Measurements from ENCODE around the gene PDZRN3. TPM values are rescaled to one million over a fixed set of nuclear protein-coding genes. Genes with fewer than 3 reads are reported as not detected.

Gene PDZRN3
- polyA plus RNA-seq, 1 of the 3 experiments (the other 2 are of a cell fraction): 10.3 TPM

DNA sequence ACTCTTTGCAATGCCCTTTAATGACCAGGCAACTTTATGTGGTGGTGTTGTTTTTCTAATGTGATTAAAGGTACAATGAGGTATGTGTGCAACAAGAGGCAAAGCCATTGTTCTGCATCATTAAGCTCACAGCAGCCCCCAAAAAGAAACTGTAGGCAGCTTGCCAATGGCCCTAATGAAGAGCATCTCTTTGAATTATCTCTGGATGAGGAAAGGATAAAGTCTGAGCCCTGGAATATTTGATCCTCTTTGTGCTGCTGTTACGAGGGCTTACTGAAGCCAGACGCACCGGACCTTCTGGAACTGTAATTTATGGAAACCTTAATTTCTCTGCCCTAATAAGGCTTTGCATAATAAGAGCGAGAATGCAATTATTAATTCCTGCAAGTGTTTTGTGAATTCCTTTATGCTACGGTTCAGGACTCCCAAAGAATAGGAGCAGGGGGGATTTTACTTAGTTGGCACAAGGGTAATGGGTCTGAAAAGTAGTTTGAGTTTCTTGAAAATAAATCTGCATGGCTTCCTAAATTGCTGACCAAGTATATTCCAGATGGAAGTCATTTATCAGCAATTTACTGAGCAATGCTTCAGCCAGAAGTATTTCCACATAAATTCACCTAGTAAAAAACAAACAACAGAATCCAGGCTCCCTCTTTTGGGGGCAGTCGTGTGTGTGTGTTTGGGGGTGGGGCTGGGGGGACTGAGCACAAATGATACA is 193.4 kb downstream of the PDZRN3 start:
- Histone ChIP-seq H3K9me3 (no peaks in the 10 kb centered on the region), H3K9ac (no peak overlapping the region), H3K79me2 (ENCODE audit: insufficient read depth) (peaks cover 21% of the 10 kb centered on the region; the same call in 1 of the 2 replicates), H4K20me1 (ENCODE audit: insufficient read depth) (peaks cover 99% of the 10 kb centered on the region), H3K4me2 (no peak overlapping the region), H3K36me3 (replicated peaks in 1 of 2; ENCODE audit: control insufficient read depth in 1 of 2, insufficient read depth in 2 of 2, low read length in 1 of 2) (no peaks in the 10 kb centered on the region), H2AFZ (ENCODE audit: low read depth) (no peak overlapping the region), H3K27ac (ENCODE audit: low read depth in 2 of 2, low read length in 1 of 2) (peak overlapping the region in 1 of 2 experiments; percentile 94; a peak in 2 of 4 replicates), H3F3A (replicated peaks; ENCODE audit: insufficient read depth) (no peaks in the 10 kb centered on the region), H3K27me3 (ENCODE audit: insufficient read depth) (no peaks in the 10 kb centered on the region), H3K9me2 (no peaks in the 10 kb centered on the region), H3K4me1 (ENCODE audit: control insufficient read depth in 1 of 2, insufficient read depth in 2 of 2, low read depth in 1 of 2, low read length in 1 of 2) (peaks cover 0 to 59% of the 10 kb centered on the region in 2 experiments; a peak in 2 of 4 replicates), H3K4me3 (ENCODE audit: low read depth in 2 of 2, low read length in 1 of 2) (peak overlapping the region in 1 of 2 experiments; percentile 38; a peak in 1 of 4 replicates)
- peak; percentile 86 for TF ChIP-seq FOXJ3 (CRISPR knock-in tag; IDR thresholded peaks at IDR 0.05)
- peak; percentile 45 for TF ChIP-seq RAD21 (IDR thresholded peaks at IDR 0.05; ENCODE audit: low read length)
- TF ChIP-seq CHD2 (IDR thresholded peaks at IDR 0.05; ENCODE audit: low read length, partially characterized antibody): no peak
- TF ChIP-seq MEF2A (IDR thresholded peaks at IDR 0.05; ENCODE audit: borderline replicate concordance, low read depth): no peak
- TF ChIP-seq SMC3 (IDR thresholded peaks at IDR 0.05; ENCODE audit: low read depth, low read length): peak; percentile 8; the same call in 1 of the 2 replicates
- peak; percentile 82 for TF ChIP-seq GATA2 (CRISPR knock-in tag; IDR thresholded peaks at IDR 0.05)
- TF ChIP-seq, protein P1, sequence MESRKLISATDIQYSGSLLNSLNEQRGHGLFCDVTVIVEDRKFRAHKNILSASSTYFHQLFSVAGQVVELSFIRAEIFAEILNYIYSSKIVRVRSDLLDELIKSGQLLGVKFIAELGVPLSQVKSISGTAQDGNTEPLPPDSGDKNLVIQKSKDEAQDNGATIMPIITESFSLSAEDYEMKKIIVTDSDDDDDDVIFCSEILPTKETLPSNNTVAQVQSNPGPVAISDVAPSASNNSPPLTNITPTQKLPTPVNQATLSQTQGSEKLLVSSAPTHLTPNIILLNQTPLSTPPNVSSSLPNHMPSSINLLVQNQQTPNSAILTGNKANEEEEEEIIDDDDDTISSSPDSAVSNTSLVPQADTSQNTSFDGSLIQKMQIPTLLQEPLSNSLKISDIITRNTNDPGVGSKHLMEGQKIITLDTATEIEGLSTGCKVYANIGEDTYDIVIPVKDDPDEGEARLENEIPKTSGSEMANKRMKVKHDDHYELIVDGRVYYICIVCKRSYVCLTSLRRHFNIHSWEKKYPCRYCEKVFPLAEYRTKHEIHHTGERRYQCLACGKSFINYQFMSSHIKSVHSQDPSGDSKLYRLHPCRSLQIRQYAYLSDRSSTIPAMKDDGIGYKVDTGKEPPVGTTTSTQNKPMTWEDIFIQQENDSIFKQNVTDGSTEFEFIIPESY (IDR thresholded peaks at IDR 0.05; ENCODE audit: borderline replicate concordance, low read depth): no peak
- peak; percentile 68; the same call in 1 of the 2 replicates for TF ChIP-seq RCOR1 (IDR thresholded peaks at IDR 0.05; ENCODE audit: low read length)
- TF ChIP-seq EP300 (IDR thresholded peaks at IDR 0.05; ENCODE audit: borderline replicate concordance in 1 of 2, low read depth in 1 of 2, low read length in 1 of 2): peak in 1 of 2 experiments; percentile 79; a peak in 2 of 4 replicates
- TF ChIP-seq NRF1 (IDR thresholded peaks at IDR 0.05; ENCODE audit: low read depth, low read length): no peak
- WGBS (ENCODE audit: low lambda C conversion rate): 63% methylated on average over 6 of the region's 6 CpGs
- CTCF ChIA-PET: interaction anchor here (0.7 to 6.7 kb wide), 25 partner anchors 12 to 418 kb away, joined by 3 to 60 read pairs (median 3); no protein-coding TSS in a partner anchor
- DNase-seq: peak; percentile 54
- POLR2A ChIA-PET: interaction anchor here (1.1 kb wide), 1 partner anchor 41 kb away, joined by 4 read pairs; no protein-coding TSS in a partner anchor

DNA sequence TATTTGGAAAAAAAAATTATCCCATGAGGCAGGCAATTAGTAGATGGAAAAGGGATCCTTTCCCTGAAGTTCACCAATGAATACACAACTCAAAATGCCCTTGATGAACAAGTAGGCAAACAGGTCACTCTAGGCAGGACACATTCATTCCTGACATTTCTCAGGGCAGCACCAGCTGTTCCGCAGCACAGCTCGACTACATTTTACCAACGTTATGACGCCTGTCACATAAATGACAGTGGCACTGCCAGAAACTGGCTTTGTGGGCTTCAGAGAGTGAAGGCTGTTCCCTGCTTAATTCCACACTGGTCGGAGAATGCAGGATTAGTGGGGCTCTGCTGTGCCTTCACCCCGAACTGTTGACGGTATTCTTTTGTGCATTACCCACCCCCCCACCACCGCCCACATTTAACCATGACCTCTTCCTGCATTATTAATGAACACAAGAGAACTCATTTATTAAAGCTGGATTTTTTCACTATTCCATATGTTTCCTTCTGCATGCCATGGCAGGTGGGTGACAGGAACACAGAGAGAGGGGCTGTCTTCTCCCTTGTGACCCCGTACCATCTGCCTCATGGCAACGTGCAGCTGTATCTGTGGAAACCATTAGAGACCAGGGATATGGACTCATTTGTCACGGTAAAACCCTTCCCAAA is 197.6 kb downstream of the PDZRN3 start:
- H3K9me2 ChIP-seq: no peaks in the 10 kb centered on the region
- peaks cover 0 to 5% of the 10 kb centered on the region in 2 experiments for H3K36me3 ChIP-seq (replicated peaks in 1 of 2; ENCODE audit: control insufficient read depth in 1 of 2, insufficient read depth in 2 of 2, low read length in 1 of 2)
- no peak overlapping the region for H3K4me2 ChIP-seq
- no peaks in the 10 kb centered on the region for H3F3A ChIP-seq (replicated peaks; ENCODE audit: insufficient read depth)
- POLR2A ChIA-PET: no interaction called here
- H3K4me1 ChIP-seq (ENCODE audit: control insufficient read depth in 1 of 2, insufficient read depth in 2 of 2, low read depth in 1 of 2, low read length in 1 of 2): peaks cover 0 to 53% of the 10 kb centered on the region in 2 experiments; a peak in 2 of 4 replicates
- DNase-seq: no peak
- H3K4me3 ChIP-seq (ENCODE audit: low read depth in 2 of 2, low read length in 1 of 2): no peak overlapping the region
- 80% methylated on average over 10 of the region's 11 CpGs for WGBS (ENCODE audit: low lambda C conversion rate)
- no peak overlapping the region for H2AFZ ChIP-seq (ENCODE audit: low read depth)
- no peak for TF ChIP-seq MXI1 (IDR thresholded peaks at IDR 0.05; ENCODE audit: low read depth, low read length)
- TF ChIP-seq, protein P1 (IDR thresholded peaks at IDR 0.05; ENCODE audit: borderline replicate concordance, low read depth): no peak
- TF ChIP-seq RCOR1 (IDR thresholded peaks at IDR 0.05; ENCODE audit: low read length): no peak
- TF ChIP-seq CHD2 (IDR thresholded peaks at IDR 0.05; ENCODE audit: low read length, partially characterized antibody): no peak
- no peak for TF ChIP-seq SMC3 (IDR thresholded peaks at IDR 0.05; ENCODE audit: low read depth, low read length)
- H3K27me3 ChIP-seq (ENCODE audit: insufficient read depth): no peaks in the 10 kb centered on the region
- CTCF ChIA-PET: interaction anchor here (0.6 to 1.2 kb wide), 3 partner anchors 75 to 235 kb away, joined by 3 read pairs; no protein-coding TSS in a partner anchor
- no peak overlapping the region for H3K9ac ChIP-seq
- H4K20me1 ChIP-seq (ENCODE audit: insufficient read depth): peaks cover 68% of the 10 kb centered on the region
- peak overlapping the region in 1 of 2 experiments; percentile 22; a peak in 1 of 4 replicates for H3K27ac ChIP-seq (ENCODE audit: low read depth in 2 of 2, low read length in 1 of 2)
- no peaks in the 10 kb centered on the region for H3K9me3 ChIP-seq
- H3K79me2 ChIP-seq (ENCODE audit: insufficient read depth): peaks cover 33% of the 10 kb centered on the region

Measured in SK-N-SH (cell line).